ENCODE data around the gene MAN2A2.
"Not testable (repeated sequence)": the region's sequence is repeated elsewhere in the genome, so short reads cannot be mapped to it uniquely, and the experiment has no call there.

MAN2A2 gene

GRCh38 chr15:90922712-90923322 lies 19.7 kb downstream of the MAN2A2 start:
- DNase-seq = not testable (repeated sequence)

- DNase-seq = no peak
Measured at GRCh38 chr15:90924375-90924774, 21.3 kb downstream of the MAN2A2 start.

GRCh38 chr15:90926766-90927165 lies 23.7 kb downstream of the MAN2A2 start:
- not testable (repeated sequence) for DNase-seq

- not testable (repeated sequence) for DNase-seq
Measured at GRCh38 chr15:90928106-90928505, 25.0 kb downstream of the MAN2A2 start.

- DNase-seq = no peak
Measured at GRCh38 chr15:90929246-90930019, 26.3 kb downstream of the MAN2A2 start.

GRCh38 chr15:90930861-90931574 lies 27.9 kb downstream of the MAN2A2 start:
- no peak for DNase-seq

- DNase-seq = no peak
Measured at GRCh38 chr15:90931575-90931827, 28.4 kb downstream of the MAN2A2 start.

GRCh38 chr15:90931828-90932659 lies 28.9 kb downstream of the MAN2A2 start, which contains the start of gene HDDC3:
Gene HDDC3 (minus strand): TSS chr15:90932549. CDS start chr15:90932540, 9 bp downstream.
- DNase-seq = peak; percentile 82 to 89 (median 86)

GRCh38 chr15:90932660-90932991 lies 29.5 kb downstream of the MAN2A2 start:
- DNase-seq = no peak

- DNase-seq = no peak
Measured at GRCh38 chr15:90933301-90933700, 30.2 kb downstream of the MAN2A2 start.

- peak; percentile 60 to 78 (median 74) for DNase-seq
Measured at GRCh38 chr15:90934256-90934948, 31.3 kb downstream of the MAN2A2 start.

- DNase-seq = peak; percentile 90 to 97 (median 93)
Measured at GRCh38 chr15:90934949-90935751, 32.0 kb downstream of the MAN2A2 start, which contains the start of gene UNC45A. Gene UNC45A (plus strand): TSS chr15:90935285. CDS start chr15:90935325, 40 bp downstream.

GRCh38 chr15:90936823-90937222 lies 33.7 kb downstream of the MAN2A2 start:
- DNase-seq = no peak

- DNase-seq = no peak
Measured at GRCh38 chr15:90938261-90938660, 35.2 kb downstream of the MAN2A2 start.

- no peak for DNase-seq
Measured at GRCh38 chr15:90939756-90940155, 36.7 kb downstream of the MAN2A2 start.

- no peak for DNase-seq
Measured at GRCh38 chr15:90941038-90941437, 37.9 kb downstream of the MAN2A2 start.

- no peak for DNase-seq
Measured at GRCh38 chr15:90942354-90943120, 39.4 kb downstream of the MAN2A2 start.

- no peak for DNase-seq
Measured at GRCh38 chr15:90945091-90945490, 42.0 kb downstream of the MAN2A2 start.

- DNase-seq = no peak
Measured at GRCh38 chr15:90946538-90946937, 43.4 kb downstream of the MAN2A2 start.

GRCh38 chr15:90946941-90947576 lies 44.0 kb downstream of the MAN2A2 start:
- DNase-seq = no peak
